K562 (cell line): ENCODE measurements around the gene UROS.

Source experiments
- ATF4 ChIP-seq: fragments of 450-650 bp; formaldehyde crosslinking; IDR thresholded peaks from 2 replicates; pipeline ENCODE4 v1.4.0; 2022; ENCODE audit warnings: mild to moderate bottlenecking, moderate library complexity
- NFXL1 ChIP-seq: fragments of 450-650 bp; formaldehyde crosslinking; IDR thresholded peaks from 2 replicates; pipeline ENCODE4 v1.4.0; 2021; ENCODE audit warnings: mild to moderate bottlenecking
- RAD21 ChIP-seq, 2 experiments: fragments of 250-450 bp in 1 of 2; fragments of 450-650 bp in 1 of 2; sonication (Bioruptor Pico) in 1 of 2; formaldehyde crosslinking in 1 of 2; IDR thresholded peaks in 1 of 2; conservative IDR thresholded peaks in 1 of 2; 2 replicates each; pipeline versions ENCODE4 v1.4.0 to v1.8.0; 2020 to 2022; ENCODE audit warnings: mild to moderate bottlenecking in 2 of 2, moderate library complexity in 1 of 2
- SMARCC2 ChIP-seq: fragments of 450-650 bp; IDR thresholded peaks from 2 replicates; pipeline ENCODE4 v1.6.1; 2017; ENCODE audit warnings: antibody characterized with exemption, moderate library complexity, mild to moderate bottlenecking, low read depth
- TF ChIP-seq, protein P1 (sequence below), 3 experiments: IDR thresholded peaks in 2 of 3; conservative IDR thresholded peaks in 1 of 3; 2 replicates each; pipeline ENCODE4 v1.5.1; 2011 to 2012; ENCODE audit warnings: low read length in 3 of 3, mild to moderate bottlenecking in 3 of 3, control low read depth in 2 of 3, improper control_type of control experiment in 1 of 3, inconsistent platforms in 1 of 3, low read depth in 1 of 3, mixed read lengths in 1 of 3, moderate library complexity in 1 of 3; ENCODE audit not compliant: insufficient read depth in 2 of 3

GRCh38 chr10:125779403-125780327 lies 43.4 kb downstream of the UROS start:
- TF ChIP-seq ATF4 (CRISPR knock-in tag) (no peak), SMARCC2 (no peak), RAD21 (CRISPR knock-in tag; conservative IDR thresholded peaks at IDR 0.05 in 1 of 2, IDR thresholded peaks at IDR 0.05 in 1 of 2) (no peak), NFXL1 (CRISPR knock-in tag) (no peak)
- TF ChIP-seq, protein P1, sequence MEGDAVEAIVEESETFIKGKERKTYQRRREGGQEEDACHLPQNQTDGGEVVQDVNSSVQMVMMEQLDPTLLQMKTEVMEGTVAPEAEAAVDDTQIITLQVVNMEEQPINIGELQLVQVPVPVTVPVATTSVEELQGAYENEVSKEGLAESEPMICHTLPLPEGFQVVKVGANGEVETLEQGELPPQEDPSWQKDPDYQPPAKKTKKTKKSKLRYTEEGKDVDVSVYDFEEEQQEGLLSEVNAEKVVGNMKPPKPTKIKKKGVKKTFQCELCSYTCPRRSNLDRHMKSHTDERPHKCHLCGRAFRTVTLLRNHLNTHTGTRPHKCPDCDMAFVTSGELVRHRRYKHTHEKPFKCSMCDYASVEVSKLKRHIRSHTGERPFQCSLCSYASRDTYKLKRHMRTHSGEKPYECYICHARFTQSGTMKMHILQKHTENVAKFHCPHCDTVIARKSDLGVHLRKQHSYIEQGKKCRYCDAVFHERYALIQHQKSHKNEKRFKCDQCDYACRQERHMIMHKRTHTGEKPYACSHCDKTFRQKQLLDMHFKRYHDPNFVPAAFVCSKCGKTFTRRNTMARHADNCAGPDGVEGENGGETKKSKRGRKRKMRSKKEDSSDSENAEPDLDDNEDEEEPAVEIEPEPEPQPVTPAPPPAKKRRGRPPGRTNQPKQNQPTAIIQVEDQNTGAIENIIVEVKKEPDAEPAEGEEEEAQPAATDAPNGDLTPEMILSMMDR (IDR thresholded peaks at IDR 0.05 in 2 of 3, conservative IDR thresholded peaks at IDR 0.05 in 1 of 3; ENCODE audit: insufficient read depth in 2 of 3, low read depth in 1 of 3, low read length in 3 of 3) = no peak
